GM19455 (cell line): ENCODE results near the gene MPST.
"Not testable (repeated sequence)": the region's sequence is repeated elsewhere in the genome, so short reads cannot be mapped to it uniquely, and the experiment has no call there.

ENCODE experiments used
- ATAC-seq: cut with Tn5 transposase; IDR thresholded peaks from one replicate; pipeline ENCODE4 v1.9.1; 2021; ENCODE audit not compliant: unreplicated experiment

The MPST gene

DNA sequence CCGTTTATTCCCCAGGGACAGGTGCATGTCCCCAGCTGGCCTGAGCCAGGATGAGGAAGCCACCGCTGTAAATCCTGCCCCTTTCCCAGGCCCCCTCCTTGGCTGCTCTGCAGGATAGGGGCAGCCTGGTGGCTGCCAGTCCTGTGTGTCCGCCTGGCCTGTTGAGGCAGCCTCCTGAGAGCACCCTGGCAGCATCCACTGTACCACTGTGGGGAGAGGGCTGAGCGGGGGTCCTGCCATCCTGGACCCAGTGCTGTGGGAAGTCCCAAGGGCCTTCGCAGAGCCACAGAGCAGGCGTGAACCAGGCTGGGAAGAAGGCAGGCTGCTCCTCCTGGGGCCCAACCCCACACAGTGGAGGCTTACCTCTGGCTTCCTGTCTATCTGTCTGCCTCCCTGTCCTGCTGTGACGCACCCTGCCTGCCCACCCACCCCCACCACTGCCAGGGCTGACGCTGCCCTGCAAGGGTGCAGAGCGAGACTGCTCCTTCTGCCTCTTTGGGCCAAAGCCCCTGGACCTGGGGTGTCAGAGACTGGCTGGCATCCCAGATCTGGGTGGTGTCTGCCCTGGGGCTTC lies 40.4 kb downstream of the MPST start:
- ATAC-seq: no peak

GRCh38 chr22:37060801-37061610 lies 41.5 kb downstream of the MPST start:
- no peak for ATAC-seq

- no peak for ATAC-seq
These were observed 42.3 kb downstream of the MPST start for GRCh38 chr22:37061611-37062375.

DNA sequence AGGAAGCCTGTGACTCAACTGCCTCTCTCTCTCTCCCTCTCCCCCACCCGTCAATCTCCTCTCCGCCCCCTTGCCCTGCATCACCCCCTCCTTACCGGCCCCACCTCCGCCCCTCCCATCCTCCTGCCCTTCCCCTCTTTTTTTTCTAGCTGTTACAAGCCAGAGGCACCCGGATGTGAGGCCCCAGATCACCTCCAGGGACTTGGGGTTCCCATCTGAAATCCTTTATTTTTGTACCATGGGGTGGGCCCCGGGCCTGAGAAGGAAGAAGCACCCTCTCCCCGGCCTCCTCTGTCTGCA lies 42.8 kb downstream of the MPST start:
- no peak for ATAC-seq

DNA sequence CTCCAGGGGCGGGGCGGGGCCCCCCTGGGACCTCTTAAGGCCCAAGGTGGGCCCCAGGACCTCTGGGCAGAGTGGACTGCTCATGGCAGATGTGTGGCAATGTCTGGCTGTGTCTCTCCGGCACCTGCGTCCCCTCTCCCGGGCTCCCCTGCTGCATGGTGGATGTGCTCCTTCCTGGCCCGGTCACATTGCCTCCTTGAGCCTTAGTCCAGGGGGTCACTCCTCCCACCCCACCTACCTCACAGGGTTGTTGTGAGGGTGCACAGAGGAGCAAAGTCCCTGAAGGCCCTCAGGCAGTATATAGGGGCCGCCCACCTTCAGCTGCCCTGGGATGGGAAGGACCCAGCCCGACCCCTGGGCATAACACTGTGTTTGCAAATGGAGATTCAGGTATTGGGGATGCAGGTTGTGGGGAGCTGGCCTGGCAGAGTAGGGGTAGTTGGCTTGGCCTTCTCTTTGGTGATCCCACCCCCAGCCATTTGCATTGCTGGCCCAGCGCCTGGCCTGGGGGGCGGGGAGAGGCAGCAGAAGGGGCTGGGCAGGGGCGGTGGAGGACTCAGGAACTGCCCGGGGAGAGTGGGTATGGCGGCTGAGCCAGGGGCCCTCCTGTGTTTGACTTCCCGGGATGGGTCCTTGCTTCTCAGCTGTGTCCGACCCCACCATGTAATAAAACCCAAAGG lies 43.3 kb downstream of the MPST start:
- no peak for ATAC-seq

GRCh38 chr22:37063431-37064420 lies 44.2 kb downstream of the MPST start:
- no peak for ATAC-seq

DNA sequence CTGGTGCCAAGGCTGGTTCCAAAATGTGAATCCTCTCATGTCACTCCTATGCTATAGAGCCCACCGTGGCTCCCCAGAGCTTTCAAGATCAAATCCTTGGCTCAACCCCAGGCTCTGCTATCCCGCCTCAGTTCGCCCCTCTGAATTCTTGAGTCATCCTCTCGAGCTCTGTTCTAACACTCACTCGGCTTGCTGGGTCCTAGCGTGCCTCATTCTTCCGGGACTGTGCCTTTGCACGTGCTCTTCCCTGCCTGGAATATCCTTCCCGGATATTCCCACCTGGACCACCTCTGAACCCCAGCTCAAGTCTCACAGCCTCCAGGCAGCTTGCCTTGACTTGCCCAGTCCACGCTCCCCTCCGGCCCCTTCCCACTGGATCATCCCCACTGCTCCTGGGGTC lies 45.0 kb downstream of the MPST start:
- no peak for ATAC-seq

- ATAC-seq: no peak
These were observed 45.6 kb downstream of the MPST start for GRCh38 chr22:37065180-37065579.

- ATAC-seq: no peak
These were observed 46.4 kb downstream of the MPST start for GRCh38 chr22:37065961-37066360.

- no peak for ATAC-seq
These were observed 47.9 kb downstream of the MPST start for GRCh38 chr22:37067428-37067827.

GRCh38 chr22:37068859-37069258 lies 49.3 kb downstream of the MPST start:
- no peak for ATAC-seq

- no peak for ATAC-seq
These were observed 49.8 kb downstream of the MPST start for GRCh38 chr22:37069319-37069718.

GRCh38 chr22:37069719-37070118 lies 50.2 kb downstream of the MPST start:
- no peak for ATAC-seq

- ATAC-seq: no peak
These were observed 50.8 kb downstream of the MPST start for GRCh38 chr22:37070334-37070733.

GRCh38 chr22:37070744-37071143 lies 51.2 kb downstream of the MPST start:
- ATAC-seq: no peak

- ATAC-seq: not testable (repeated sequence)
These were observed 52.5 kb downstream of the MPST start for GRCh38 chr22:37071850-37072592.

GRCh38 chr22:37072673-37073072 lies 53.1 kb downstream of the MPST start:
- ATAC-seq: no peak

GRCh38 chr22:37074537-37074936 lies 55.0 kb downstream of the MPST start:
- ATAC-seq: no peak

DNA sequence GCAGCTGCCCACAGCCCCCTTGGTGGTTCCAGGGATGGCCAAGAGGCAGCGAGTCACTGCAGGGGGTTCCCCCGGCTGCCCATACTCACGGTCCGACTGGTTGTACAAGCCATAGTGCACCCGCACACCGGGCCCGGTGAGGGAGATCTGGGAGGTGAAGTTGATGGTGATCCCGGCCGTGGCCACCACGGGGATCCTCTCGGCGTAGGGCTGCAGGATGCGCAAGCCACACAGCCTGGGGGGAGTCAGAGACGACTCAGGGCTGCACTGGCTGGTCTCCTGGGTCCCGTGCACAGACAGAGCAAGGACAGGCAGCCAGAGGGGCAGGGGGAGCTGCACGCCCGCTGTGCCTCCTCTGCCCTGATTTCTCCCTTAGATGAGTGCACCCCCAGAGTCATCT lies 55.5 kb downstream of the MPST start:
- ATAC-seq: no peak
